K562 (cell line): Measurements from ENCODE around the gene DACT3. TPM values are rescaled to one million over a fixed set of nuclear protein-coding genes. Genes with fewer than 3 reads are reported as not detected.

Experiments used
- BCOR ChIP-seq: fragments of 450-650 bp; IDR thresholded peaks from 2 replicates; pipeline ENCODE4 v1.6.1; 2016
- CXXC5 ChIP-seq: fragments of 250-450 bp; sonication (Bioruptor Pico); IDR thresholded peaks from 2 replicates; pipeline ENCODE4 v1.8.0; 2022; ENCODE audit warnings: inconsistent platforms, mild to moderate bottlenecking, moderate library complexity
- GATA2 ChIP-seq: sonication (generic); formaldehyde crosslinking; IDR thresholded peaks from 2 replicates; pipeline ENCODE4 v1.4.0; 2020; ENCODE audit warnings: mild to moderate bottlenecking, missing genetic modification reagents
- HNRNPUL1 ChIP-seq: fragments of 200-400 bp; formaldehyde crosslinking; IDR thresholded peaks from 2 replicates; pipeline ENCODE4 v1.6.1; 2017; ENCODE audit warnings: low read length
- LEF1 ChIP-seq: fragments of 450-650 bp; IDR thresholded peaks from 2 replicates; pipeline ENCODE4 v1.6.1; 2016; ENCODE audit warnings: mild to moderate bottlenecking
- MITF ChIP-seq: IDR thresholded peaks from 2 replicates; pipeline ENCODE4 v1.6.1; 2014; ENCODE audit warnings: antibody characterized with exemption
- NFE2 ChIP-seq: IDR thresholded peaks from 2 replicates; pipeline ENCODE4 v1.6.1; 2014; ENCODE audit warnings: antibody characterized with exemption, low read depth
- POLR2AphosphoS5 ChIP-seq: IDR thresholded peaks from 2 replicates; pipeline ENCODE4 v1.6.1; 2011; ENCODE audit warnings: mild to moderate bottlenecking, low read depth, low read length, moderate library complexity; ENCODE audit not compliant: control insufficient read depth, insufficient read depth
- RBM17 ChIP-seq: fragments of 200-400 bp; formaldehyde crosslinking; IDR thresholded peaks from 2 replicates; pipeline ENCODE4 v1.6.1; 2017; ENCODE audit warnings: low read depth, mild to moderate bottlenecking, low read length, borderline replicate concordance
- RNF2 ChIP-seq: sonication (generic); IDR thresholded peaks from 2 replicates; pipeline ENCODE4 v1.6.1; 2016
- SMARCA4 ChIP-seq: fragments of 450-650 bp; IDR thresholded peaks from 2 replicates; pipeline ENCODE4 v1.6.1; 2016
- SP1 ChIP-seq: sonication (generic); formaldehyde crosslinking; IDR thresholded peaks from 2 replicates; pipeline ENCODE4 v1.8.1; 2022; ENCODE audit warnings: mild to moderate bottlenecking, missing genetic modification reagents
- TCF15 ChIP-seq: fragments of 250-450 bp; sonication (Bioruptor Pico); IDR thresholded peaks from 2 replicates; pipeline ENCODE4 v1.8.0; 2022; ENCODE audit warnings: moderate library complexity, mild to moderate bottlenecking, inconsistent platforms
- ZFX ChIP-seq: sonication (generic); formaldehyde crosslinking; IDR thresholded peaks from 2 replicates; pipeline ENCODE4 v1.8.0; 2022; ENCODE audit warnings: mild to moderate bottlenecking, missing genetic modification reagents, moderate library complexity
- ZNF121 ChIP-seq: sonication (generic); formaldehyde crosslinking; conservative IDR thresholded peaks from 2 replicates; pipeline ENCODE4 v1.8.0; 2022; ENCODE audit warnings: missing genetic modification reagents
- ZNF354B ChIP-seq: fragments of 250-450 bp; sonication (Bioruptor Pico); IDR thresholded peaks from 2 replicates; pipeline ENCODE4 v1.4.0; 2020
- ZNF76 ChIP-seq: fragments of 250-450 bp; sonication (Bioruptor Pico); IDR thresholded peaks from 2 replicates; pipeline ENCODE4 v1.4.0; 2020; ENCODE audit warnings: mild to moderate bottlenecking, moderate library complexity, borderline replicate concordance
- ZNF785 ChIP-seq: fragments of 250-450 bp; sonication (Bioruptor Pico); IDR thresholded peaks from 2 replicates; pipeline ENCODE4 v1.4.0; 2020; ENCODE audit warnings: mild to moderate bottlenecking
- polyA plus RNA-seq, 8 experiments: library from polyadenylated mRNA; depleted of rRNA in 4 of 8; stranded (reverse) in 5 of 8; unstranded in 3 of 8; fragments of >200 nt; fragmentation: Nextera tagmentation in 2 of 8; fragmentation: Illumina TruSeq in 1 of 8; extraction: Ambion mirVana in 2 of 8; extraction: Trizol in 1 of 8; gene quantifications; 2 replicates each; pipeline versions ENCODE4 v1.2.1 to v1.2.3, GENCODE V29; 2011 to 2014; ENCODE audit warnings: inconsistent platforms in 1 of 8, missing spikeins in 1 of 8
- total RNA-seq, 7 experiments: library from RNA; depleted of rRNA in 6 of 7; stranded (reverse); fragments of >200 nt in 6 of 7; fragmentation: Illumina TruSeq in 2 of 7; extraction: Trizol in 2 of 7; gene quantifications; 2 replicates each; pipeline versions ENCODE4 v1.2.1 to v1.2.3, GENCODE V29; 2011 to 2021; ENCODE audit warnings: low replicate concordance in 1 of 7
- TF ChIP-seq, protein P1 (sequence below): fragments of 200-800 bp; sonication (Bioruptor generic); IDR thresholded peaks from 2 replicates; pipeline ENCODE4 v1.6.1; 2017; ENCODE audit warnings: missing genetic modification characterization, missing compliant biosample characterization
- TF ChIP-seq, protein P2 (sequence below): conservative IDR thresholded peaks from 2 replicates; pipeline ENCODE4 v1.6.1; 2011; ENCODE audit warnings: low read depth, mild to moderate bottlenecking, low read length; ENCODE audit not compliant: control insufficient read depth
- TF ChIP-seq, protein P3 (sequence below): sonication (generic); formaldehyde crosslinking; IDR thresholded peaks from 2 replicates; pipeline ENCODE4 v1.8.1; 2023; ENCODE audit warnings: missing genetic modification reagents, mild to moderate bottlenecking, borderline replicate concordance

The DACT3 gene
- total and polyA plus RNA-seq, 9 of the 15 experiments (the other 6 are each of a cell fraction or from before 2014, with no cell fraction given), result 0.67 to 6.5 (median 3.5) TPM

- TF ChIP-seq, protein P1, sequence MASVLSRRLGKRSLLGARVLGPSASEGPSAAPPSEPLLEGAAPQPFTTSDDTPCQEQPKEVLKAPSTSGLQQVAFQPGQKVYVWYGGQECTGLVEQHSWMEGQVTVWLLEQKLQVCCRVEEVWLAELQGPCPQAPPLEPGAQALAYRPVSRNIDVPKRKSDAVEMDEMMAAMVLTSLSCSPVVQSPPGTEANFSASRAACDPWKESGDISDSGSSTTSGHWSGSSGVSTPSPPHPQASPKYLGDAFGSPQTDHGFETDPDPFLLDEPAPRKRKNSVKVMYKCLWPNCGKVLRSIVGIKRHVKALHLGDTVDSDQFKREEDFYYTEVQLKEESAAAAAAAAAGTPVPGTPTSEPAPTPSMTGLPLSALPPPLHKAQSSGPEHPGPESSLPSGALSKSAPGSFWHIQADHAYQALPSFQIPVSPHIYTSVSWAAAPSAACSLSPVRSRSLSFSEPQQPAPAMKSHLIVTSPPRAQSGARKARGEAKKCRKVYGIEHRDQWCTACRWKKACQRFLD, result peak; percentile 84; the same call in 1 of the 2 replicates
- no peak for TF ChIP-seq ZNF785
- TF ChIP-seq TCF15 (CRISPR knock-in tag), result no peak
- TF ChIP-seq NFE2, result 0 out of 2 replicates have a peak, but pooled peaks have one; percentile 5
- no peak for TF ChIP-seq RBM17
- TF ChIP-seq ZNF76 (CRISPR knock-in tag), result 0 out of 2 replicates have a peak, but pooled peaks have one; percentile 12
- TF ChIP-seq POLR2AphosphoS5, result 0 out of 2 replicates have a peak, but pooled peaks have one; percentile 39
- TF ChIP-seq ZFX (CRISPR knock-in tag), result peak; percentile 87
- TF ChIP-seq, protein P2, sequence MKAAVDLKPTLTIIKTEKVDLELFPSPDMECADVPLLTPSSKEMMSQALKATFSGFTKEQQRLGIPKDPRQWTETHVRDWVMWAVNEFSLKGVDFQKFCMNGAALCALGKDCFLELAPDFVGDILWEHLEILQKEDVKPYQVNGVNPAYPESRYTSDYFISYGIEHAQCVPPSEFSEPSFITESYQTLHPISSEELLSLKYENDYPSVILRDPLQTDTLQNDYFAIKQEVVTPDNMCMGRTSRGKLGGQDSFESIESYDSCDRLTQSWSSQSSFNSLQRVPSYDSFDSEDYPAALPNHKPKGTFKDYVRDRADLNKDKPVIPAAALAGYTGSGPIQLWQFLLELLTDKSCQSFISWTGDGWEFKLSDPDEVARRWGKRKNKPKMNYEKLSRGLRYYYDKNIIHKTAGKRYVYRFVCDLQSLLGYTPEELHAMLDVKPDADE, result peak; percentile 55; the same call in 1 of the 2 replicates
- TF ChIP-seq RNF2, result peak; percentile 31; the same call in 1 of the 2 replicates
- TF ChIP-seq BCOR, result peak; percentile 73
- peak; percentile 85 for TF ChIP-seq CXXC5 (CRISPR knock-in tag)
- TF ChIP-seq ZNF354B (CRISPR knock-in tag), result no peak
- peak; percentile 55; the same call in 1 of the 2 replicates for TF ChIP-seq SMARCA4
- no peak for TF ChIP-seq HNRNPUL1
- TF ChIP-seq ZNF121 (CRISPR knock-in tag), result no peak
- TF ChIP-seq, protein P3, sequence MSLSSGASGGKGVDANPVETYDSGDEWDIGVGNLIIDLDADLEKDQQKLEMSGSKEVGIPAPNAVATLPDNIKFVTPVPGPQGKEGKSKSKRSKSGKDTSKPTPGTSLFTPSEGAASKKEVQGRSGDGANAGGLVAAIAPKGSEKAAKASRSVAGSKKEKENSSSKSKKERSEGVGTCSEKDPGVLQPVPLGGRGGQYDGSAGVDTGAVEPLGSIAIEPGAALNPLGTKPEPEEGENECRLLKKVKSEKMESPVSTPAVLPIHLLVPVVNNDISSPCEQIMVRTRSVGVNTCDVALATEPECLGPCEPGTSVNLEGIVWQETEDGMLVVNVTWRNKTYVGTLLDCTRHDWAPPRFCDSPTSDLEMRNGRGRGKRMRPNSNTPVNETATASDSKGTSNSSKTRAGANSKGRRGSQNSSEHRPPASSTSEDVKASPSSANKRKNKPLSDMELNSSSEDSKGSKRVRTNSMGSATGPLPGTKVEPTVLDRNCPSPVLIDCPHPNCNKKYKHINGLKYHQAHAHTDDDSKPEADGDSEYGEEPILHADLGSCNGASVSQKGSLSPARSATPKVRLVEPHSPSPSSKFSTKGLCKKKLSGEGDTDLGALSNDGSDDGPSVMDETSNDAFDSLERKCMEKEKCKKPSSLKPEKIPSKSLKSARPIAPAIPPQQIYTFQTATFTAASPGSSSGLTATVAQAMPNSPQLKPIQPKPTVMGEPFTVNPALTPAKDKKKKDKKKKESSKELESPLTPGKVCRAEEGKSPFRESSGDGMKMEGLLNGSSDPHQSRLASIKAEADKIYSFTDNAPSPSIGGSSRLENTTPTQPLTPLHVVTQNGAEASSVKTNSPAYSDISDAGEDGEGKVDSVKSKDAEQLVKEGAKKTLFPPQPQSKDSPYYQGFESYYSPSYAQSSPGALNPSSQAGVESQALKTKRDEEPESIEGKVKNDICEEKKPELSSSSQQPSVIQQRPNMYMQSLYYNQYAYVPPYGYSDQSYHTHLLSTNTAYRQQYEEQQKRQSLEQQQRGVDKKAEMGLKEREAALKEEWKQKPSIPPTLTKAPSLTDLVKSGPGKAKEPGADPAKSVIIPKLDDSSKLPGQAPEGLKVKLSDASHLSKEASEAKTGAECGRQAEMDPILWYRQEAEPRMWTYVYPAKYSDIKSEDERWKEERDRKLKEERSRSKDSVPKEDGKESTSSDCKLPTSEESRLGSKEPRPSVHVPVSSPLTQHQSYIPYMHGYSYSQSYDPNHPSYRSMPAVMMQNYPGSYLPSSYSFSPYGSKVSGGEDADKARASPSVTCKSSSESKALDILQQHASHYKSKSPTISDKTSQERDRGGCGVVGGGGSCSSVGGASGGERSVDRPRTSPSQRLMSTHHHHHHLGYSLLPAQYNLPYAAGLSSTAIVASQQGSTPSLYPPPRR (CRISPR knock-in tag), result 0 out of 2 replicates have a peak, but pooled peaks have one; percentile 55
- TF ChIP-seq LEF1, result no peak
- TF ChIP-seq MITF, result 0 out of 2 replicates have a peak, but pooled peaks have one; percentile 18
- TF ChIP-seq SP1, result 0 out of 2 replicates have a peak, but pooled peaks have one; percentile 63
- TF ChIP-seq GATA2, result peak; percentile 75
Measured at GRCh38 chr19:46629546-46630025, 31.4 kb downstream of the DACT3 start (continued).
